GM12891 (cell line): ENCODE data around the gene DSG3.
"Not testable (repeated sequence)": the region's sequence is repeated elsewhere in the genome, so short reads cannot be mapped to it uniquely, and the experiment has no call there.

Source experiments
- DNase-seq: peaks from one replicate; pipeline ENCODE4 v3.0.0; 2011; ENCODE audit warnings: low spot score; ENCODE audit not compliant: insufficient read length
- FAIRE-seq: peaks from 2 replicates; lab custom pipeline; 2011; peaks lifted over from hg19 to GRCh38; lab: Jason Lieb, UNC
- PAX5 ChIP-seq: IDR thresholded peaks from 2 replicates; pipeline ENCODE4 v1.6.1; 2011; ENCODE audit warnings: low read length, moderate library complexity, mild to moderate bottlenecking; ENCODE audit not compliant: insufficient read depth, severe bottlenecking
- POLR2A ChIP-seq: IDR thresholded peaks from 2 replicates; pipeline ENCODE4 v1.6.1; 2011; ENCODE audit warnings: low read depth, low read length, control low read depth
- POLR2AphosphoS5 ChIP-seq: IDR thresholded peaks from 2 replicates; pipeline ENCODE4 v1.6.1; 2011; ENCODE audit warnings: low read depth, low read length, control low read depth
- POU2F2 ChIP-seq: IDR thresholded peaks from 2 replicates; pipeline ENCODE4 v1.6.1; 2011; ENCODE audit warnings: low read depth, mild to moderate bottlenecking, control low read depth, low read length, moderate library complexity
- SPI1 ChIP-seq: IDR thresholded peaks from 2 replicates; pipeline ENCODE4 v1.6.1; 2011; ENCODE audit warnings: low read depth, low read length, control low read depth
- TAF1 ChIP-seq: IDR thresholded peaks from 2 replicates; pipeline ENCODE4 v1.6.1; 2011; ENCODE audit warnings: low read depth, low read length, control low read depth

The DSG3 gene

GRCh38 chr18:31490833-31491232, 43.3 kb downstream of the DSG3 start:
- DNase-seq: no peak
- no peak for FAIRE-seq
- TF ChIP-seq SPI1 (no peak), POLR2AphosphoS5 (no peak), POLR2A (no peak), PAX5 (no peak)

DNA sequence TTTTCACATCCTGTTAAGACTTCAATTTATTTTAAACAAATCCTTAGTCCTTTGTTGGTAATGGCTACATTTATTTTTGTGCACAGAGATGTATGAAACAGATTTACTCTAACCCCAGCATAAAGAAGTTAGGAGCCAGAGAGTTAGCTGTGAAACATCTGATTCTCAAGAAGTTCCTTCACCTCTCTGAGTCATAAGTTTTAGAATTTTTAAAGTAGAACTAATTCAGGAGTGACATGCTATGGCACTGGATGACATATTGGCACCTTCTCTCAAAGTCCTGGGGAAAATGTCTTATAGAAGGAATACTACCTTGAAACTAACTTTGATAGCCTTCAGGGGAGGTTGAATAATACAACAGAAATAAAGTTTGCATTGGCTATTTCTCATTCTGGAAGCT, 44.0 kb downstream of the DSG3 start:
- FAIRE-seq (no peak), DNase-seq (no peak)
- TF ChIP-seq SPI1 (no peak), POLR2AphosphoS5 (no peak), PAX5 (no peak), TAF1 (no peak), POU2F2 (no peak), POLR2A (no peak)

GRCh38 chr18:31492671-31493070, 45.1 kb downstream of the DSG3 start:
- TF ChIP-seq POU2F2 (no peak), TAF1 (no peak), POLR2A (no peak), POLR2AphosphoS5 (no peak), PAX5 (no peak), SPI1 (no peak)
- DNase-seq (no peak), FAIRE-seq (no peak)

DNA sequence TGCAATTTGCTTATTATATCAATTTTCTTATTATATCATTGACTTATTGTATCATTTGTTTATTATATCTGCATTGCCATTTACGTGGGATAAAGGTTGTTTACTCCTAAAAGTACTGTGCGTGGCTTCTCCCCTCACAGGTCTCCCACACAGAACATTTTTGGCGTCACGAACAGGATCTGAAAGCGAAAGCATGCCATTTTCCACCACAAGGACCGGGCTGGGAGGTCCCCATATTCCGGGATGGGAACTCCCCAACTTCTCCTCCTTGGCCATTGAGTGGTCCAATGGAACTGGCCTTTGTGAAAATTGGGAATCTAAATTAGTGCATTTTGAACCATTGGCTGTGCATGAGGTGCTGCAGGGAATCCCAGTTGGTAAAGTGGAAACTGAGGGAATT, 45.6 kb downstream of the DSG3 start:
- no peak for DNase-seq
- no peak for FAIRE-seq
- TF ChIP-seq POLR2AphosphoS5 (no peak), SPI1 (peak; percentile 85)

DNA sequence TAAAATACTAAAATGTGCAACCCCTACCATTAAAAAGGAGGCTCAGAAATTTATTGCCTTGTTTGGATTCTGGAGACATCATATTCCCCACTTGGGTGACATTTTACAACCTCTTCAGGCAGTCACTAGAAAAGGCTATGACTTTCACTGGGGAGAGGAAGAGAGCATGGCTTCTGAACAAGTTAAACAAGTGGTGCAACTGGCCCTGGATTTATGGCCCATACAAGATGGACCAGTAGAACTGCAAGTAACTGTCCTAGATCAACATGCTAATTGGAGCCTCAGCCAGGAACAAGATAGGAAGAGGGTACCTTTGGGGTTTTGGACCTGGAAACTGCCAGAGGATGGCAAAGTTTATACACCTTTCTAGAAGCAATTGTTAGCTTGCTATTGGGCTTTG, 46.4 kb downstream of the DSG3 start:
- DNase-seq (no peak), FAIRE-seq (no peak)
- TF ChIP-seq SPI1 (no peak), PAX5 (no peak), TAF1 (no peak), POU2F2 (no peak), POLR2AphosphoS5 (no peak), POLR2A (no peak)

DNA sequence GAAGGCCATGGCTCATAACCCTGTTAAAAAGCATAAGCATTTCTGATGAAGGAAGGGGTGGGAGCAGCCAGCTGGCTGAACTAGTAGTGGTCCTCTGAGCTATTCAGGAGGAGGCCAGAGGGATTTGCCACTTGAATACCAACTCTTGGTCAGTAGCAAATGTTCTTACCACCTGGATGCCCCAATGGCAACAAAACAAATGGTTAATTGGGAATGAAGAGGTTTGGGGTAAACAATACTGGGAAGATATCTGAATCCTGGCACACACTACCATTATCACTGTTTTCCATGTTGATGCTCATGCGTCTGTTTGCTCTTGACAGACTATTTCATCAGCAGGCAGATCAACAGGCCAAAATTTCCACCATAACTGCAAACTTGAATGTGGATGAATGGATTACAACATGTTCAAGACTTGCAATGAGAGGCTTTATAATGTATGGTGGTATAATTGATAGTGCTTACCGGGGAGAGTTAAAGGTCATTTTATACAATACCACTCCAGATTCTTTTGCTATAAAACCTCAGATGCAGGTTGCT, 47.2 kb downstream of the DSG3 start:
- not testable (repeated sequence) for DNase-seq
- FAIRE-seq: peak; percentile 48

GRCh38 chr18:31497404-31497835, 49.9 kb downstream of the DSG3 start:
- DNase-seq: no peak
- TF ChIP-seq POLR2AphosphoS5: no peak
- TF ChIP-seq PAX5: no peak
- no peak for TF ChIP-seq POLR2A
- no peak for TF ChIP-seq TAF1
- no peak for TF ChIP-seq POU2F2
- TF ChIP-seq SPI1: no peak
- no peak for FAIRE-seq

DNA sequence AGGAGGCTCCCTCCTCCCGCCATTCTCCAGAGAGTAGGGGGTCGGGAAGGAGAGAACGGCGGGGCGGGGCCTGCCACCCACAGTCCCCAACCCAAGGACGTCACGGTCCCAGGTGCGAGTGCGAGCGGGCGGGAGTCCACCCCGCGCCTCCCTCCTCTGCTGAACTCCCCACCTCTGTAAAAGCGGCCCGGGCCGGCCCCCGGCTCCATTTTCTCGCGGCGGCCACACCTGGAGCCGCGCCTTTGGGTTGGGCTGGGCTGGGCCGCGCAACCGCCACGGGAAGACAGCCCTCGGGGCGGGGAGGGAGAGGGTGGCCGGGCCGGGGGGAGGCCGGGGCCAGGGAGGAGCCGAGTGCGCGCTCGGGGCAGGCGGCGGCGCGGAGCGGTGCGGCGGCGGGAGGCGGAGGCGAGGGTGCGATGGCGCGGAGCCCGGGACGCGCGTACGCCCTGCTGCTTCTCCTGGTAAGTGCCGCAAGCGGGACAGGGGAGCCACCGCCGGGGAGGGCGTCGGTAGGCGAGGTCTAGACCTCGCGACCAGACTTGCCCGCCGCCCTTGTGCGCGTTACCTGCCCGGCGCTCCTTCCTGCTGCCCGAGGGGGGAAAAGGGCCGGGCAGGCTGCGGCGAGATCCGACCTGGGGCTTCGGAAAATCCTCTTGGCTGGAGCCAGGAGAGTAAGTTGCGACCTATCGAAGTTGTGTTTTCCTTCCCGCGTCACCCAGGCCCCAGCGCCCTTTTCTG, 50.5 kb downstream of the DSG3 start, which contains the start of gene DSG2:
DSG2 (plus strand) TSS at position 342 of the 738 bp plus-strand sequence; CDS start at position 417, 75 bp downstream.
- DNase-seq: peak; percentile 74
- FAIRE-seq: peak; percentile 85
- TF ChIP-seq POU2F2 (no peak), POLR2AphosphoS5 (peak; percentile 41; the same call in 1 of the 2 replicates), TAF1 (peak; percentile 1; the same call in 1 of the 2 replicates), POLR2A (0 out of 2 replicates have a peak, but pooled peaks have one; percentile 33)

DNA sequence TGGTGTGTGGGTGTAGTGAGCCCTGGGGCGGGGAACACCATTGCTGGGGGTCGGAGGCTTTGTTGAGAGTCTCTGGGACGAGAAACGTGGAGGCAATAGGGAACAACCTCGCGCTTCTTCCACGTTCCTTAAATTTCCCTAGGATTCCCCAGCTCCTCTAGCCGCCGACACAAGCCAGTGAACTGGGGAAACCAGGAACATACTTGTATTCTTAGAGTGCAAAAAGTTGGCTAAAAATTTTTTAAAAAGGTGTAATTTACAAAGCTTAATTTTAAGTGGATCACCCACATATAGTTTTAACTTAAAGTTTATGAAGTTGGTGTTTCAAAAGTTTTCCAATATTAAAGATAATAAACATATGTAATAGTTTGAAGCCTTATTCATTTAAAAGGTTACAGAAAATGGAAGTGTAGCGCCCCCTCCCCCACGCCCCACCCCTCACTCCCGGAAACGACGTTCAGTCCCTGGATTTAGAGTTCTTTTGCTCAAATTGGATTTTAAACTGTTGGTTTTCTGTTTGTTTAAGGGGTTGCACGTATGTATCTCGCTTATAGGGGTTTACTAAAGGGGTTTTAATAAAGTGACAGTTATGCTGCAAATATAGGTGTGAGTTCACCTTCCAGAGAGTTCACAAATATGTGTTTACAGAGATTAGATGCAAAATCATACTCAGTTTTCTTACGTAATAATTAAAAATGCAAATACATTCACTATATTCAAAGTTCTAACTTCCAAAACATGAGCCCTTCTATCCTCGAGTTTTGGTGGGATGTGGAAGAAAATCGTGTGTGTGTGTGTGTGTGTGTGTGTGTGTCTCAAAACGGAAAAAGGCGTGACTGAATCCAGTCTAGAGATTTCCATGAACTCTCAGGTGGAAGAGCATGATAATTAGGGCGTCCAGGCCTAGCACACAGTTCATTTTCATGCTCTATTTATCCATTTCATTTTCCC, 51.3 kb downstream of the DSG3 start:
- TF ChIP-seq POLR2A: no peak
- no peak for TF ChIP-seq PAX5
- no peak for TF ChIP-seq TAF1
- no peak for TF ChIP-seq POU2F2
- no peak for TF ChIP-seq POLR2AphosphoS5
- DNase-seq (no peak), FAIRE-seq (no peak)

GRCh38 chr18:31500051-31500688, 52.6 kb downstream of the DSG3 start:
- TF ChIP-seq POU2F2 (peak; percentile 56; the same call in 1 of the 2 replicates), POLR2AphosphoS5 (no peak; the same call in none of the 2 replicates), POLR2A (peak; percentile 46), PAX5 (no peak), TAF1 (0 out of 2 replicates have a peak, but pooled peaks have one; percentile 34), SPI1 (peak; percentile 99)
- FAIRE-seq (peak; percentile 96), DNase-seq (peak; percentile 35)
